IMR-90 (cell line): ENCODE data around the gene RCE1. TPM values are rescaled to one million over a fixed set of nuclear protein-coding genes. Genes with fewer than 3 reads are reported as not detected.

Experiments
- ATAC-seq: fragments of 200-7000 bp; cut with Tn5 transposase; 2 replicates; pipeline ENCODE4 v1.9.1; 2020; ENCODE audit warnings: low read depth, mild to moderate bottlenecking, moderate library complexity
- BruUV-seq: library from RNA; stranded (reverse); fragments of 400-500 nt; replicated peaks from 2 replicates; lab custom pipeline; 2021; lab: Mats Ljungman, UMichigan
- CTCF ChIA-PET: fragments of 300-600 bp; formaldehyde crosslinking; extraction: SDS; loops from one replicate; lab custom pipeline; 2021; ENCODE audit warnings: antibody characterized with exemption; lab: Yijun Ruan, JAX
- POLR2A ChIA-PET: fragments of 300-600 bp; sonication (Branson Sonifier 250); formaldehyde crosslinking; loops from one replicate; lab custom pipeline; 2022; ENCODE audit warnings: antibody characterized with exemption; ENCODE audit not compliant: unreplicated experiment; lab: Charles Lee
- DNase-seq: peaks from one replicate; pipeline ENCODE4 v3.0.0; 2013
- H2AFZ ChIP-seq: replicated peaks from 2 replicates; pipeline ENCODE3; 2013; ENCODE audit warnings: low read length, mild to moderate bottlenecking; ENCODE audit not compliant: poor library complexity
- H2AK5ac ChIP-seq: 2 replicates; pipeline ENCODE4 v1.6.1; 2013; ENCODE audit warnings: low read depth, low read length, inconsistent platforms
- H2AK9ac ChIP-seq: replicated peaks from 2 replicates; pipeline ENCODE3; 2013; ENCODE audit warnings: mild to moderate bottlenecking, low read depth, low read length, moderate library complexity; ENCODE audit not compliant: poor library complexity
- H2BK120ac ChIP-seq: 2 replicates; pipeline ENCODE4 v1.6.1; 2013; ENCODE audit warnings: low read depth, low read length, inconsistent platforms
- H2BK15ac ChIP-seq: 3 replicates; pipeline ENCODE4 v1.6.1; 2013; ENCODE audit warnings: low read depth, low read length, inconsistent platforms
- H2BK20ac ChIP-seq: 2 replicates; pipeline ENCODE4 v1.6.1; 2013; ENCODE audit warnings: low read depth, mild to moderate bottlenecking, inconsistent platforms, low read length, moderate library complexity
- H2BK5ac ChIP-seq: 2 replicates; pipeline ENCODE4 v1.6.1; 2013; ENCODE audit warnings: mild to moderate bottlenecking, low read depth, low read length, inconsistent platforms; ENCODE audit not compliant: poor library complexity, severe bottlenecking
- H3K14ac ChIP-seq: replicated peaks from 2 replicates; pipeline ENCODE4 v1.6.1; 2013; ENCODE audit warnings: low read depth, low read length, inconsistent platforms
- H3K18ac ChIP-seq: 2 replicates; pipeline ENCODE4 v1.6.1; 2013; ENCODE audit warnings: low read depth, low read length, control low read depth
- H3K23ac ChIP-seq: 2 replicates; pipeline ENCODE4 v1.6.1; 2013; ENCODE audit warnings: low read depth, low read length, inconsistent platforms
- H3K27ac ChIP-seq: 2 replicates; pipeline ENCODE4 v1.5.1; 2013; ENCODE audit warnings: mild to moderate bottlenecking, control low read depth, low read length; ENCODE audit not compliant: insufficient read depth
- H3K27me3 ChIP-seq: 2 replicates; pipeline ENCODE4 v1.6.1; 2013; ENCODE audit warnings: low read length; ENCODE audit not compliant: control insufficient read depth, insufficient read depth
- H3K36me3 ChIP-seq: 2 replicates; pipeline ENCODE4 v1.6.1; 2013; ENCODE audit warnings: low read length, mixed read lengths; ENCODE audit not compliant: control insufficient read depth, insufficient read depth
- H3K4ac ChIP-seq: 2 replicates; pipeline ENCODE4 v1.6.1; 2013; ENCODE audit warnings: low read depth, low read length, inconsistent platforms
- H3K4me1 ChIP-seq: 2 replicates; pipeline ENCODE4 v1.6.1; 2013; ENCODE audit warnings: low read length, mixed read lengths; ENCODE audit not compliant: control insufficient read depth, insufficient read depth
- H3K4me2 ChIP-seq: 2 replicates; pipeline ENCODE4 v1.6.1; 2013; ENCODE audit warnings: low read depth, mild to moderate bottlenecking, control low read depth, low read length, moderate library complexity
- H3K4me3 ChIP-seq: 2 replicates; pipeline ENCODE4 v1.5.1; 2013; ENCODE audit warnings: low read depth, mild to moderate bottlenecking, control low read depth, low read length, moderate library complexity; ENCODE audit not compliant: insufficient read depth
- H3K56ac ChIP-seq: 2 replicates; pipeline ENCODE4 v1.6.1; 2013; ENCODE audit warnings: low read length, inconsistent platforms; ENCODE audit not compliant: insufficient read depth; ENCODE audit errors: extremely low read depth
- H3K79me1 ChIP-seq, 2 experiments: 2 replicates each; pipeline ENCODE4 v1.6.1; 2013; ENCODE audit warnings: low read length in 2 of 2, inconsistent platforms in 1 of 2, low read depth in 1 of 2
- H3K9ac ChIP-seq: 2 replicates; pipeline ENCODE4 v1.6.1; 2013; ENCODE audit warnings: low read depth, low read length, control low read depth
- H3K9me1 ChIP-seq: 2 replicates; pipeline ENCODE4 v1.6.1; 2013; ENCODE audit warnings: low read length, inconsistent platforms; ENCODE audit not compliant: insufficient read depth
- H3K9me3 ChIP-seq: 2 replicates; pipeline ENCODE4 v1.6.1; 2013; ENCODE audit warnings: low read length; ENCODE audit not compliant: control insufficient read depth, insufficient read depth
- H4K20me1 ChIP-seq: 2 replicates; pipeline ENCODE4 v1.6.1; 2013; ENCODE audit warnings: low read length, inconsistent platforms; ENCODE audit not compliant: insufficient read depth
- H4K5ac ChIP-seq: 2 replicates; pipeline ENCODE4 v1.6.1; 2013; ENCODE audit warnings: mild to moderate bottlenecking, low read depth, low read length, control low read depth
- H4K8ac ChIP-seq, 2 experiments: 2 replicates each; pipeline ENCODE4 v1.6.1; 2013; ENCODE audit warnings: low read depth in 2 of 2, low read length in 2 of 2, control low read depth in 1 of 2, inconsistent platforms in 1 of 2
- H4K91ac ChIP-seq: 2 replicates; pipeline ENCODE4 v1.6.1; 2013; ENCODE audit warnings: low read depth, low read length, inconsistent platforms; ENCODE audit not compliant: insufficient read depth
- BHLHE40 ChIP-seq: fragments of 150-350 bp; IDR thresholded peaks from 2 replicates; pipeline ENCODE4 v1.6.1; 2016; ENCODE audit warnings: mild to moderate bottlenecking, low read depth, low read length
- CEBPB ChIP-seq: IDR thresholded peaks from 2 replicates; pipeline ENCODE4 v1.6.1; 2012; ENCODE audit warnings: low read depth, low read length, improper control_type of control experiment
- FOS ChIP-seq: fragments of 150-350 bp; IDR thresholded peaks from 2 replicates; pipeline ENCODE4 v1.6.1; 2016; ENCODE audit warnings: low read depth, low read length
- MAFK ChIP-seq: IDR thresholded peaks from 2 replicates; pipeline ENCODE4 v1.6.1; 2012; ENCODE audit warnings: low read depth, low read length, improper control_type of control experiment
- MAZ ChIP-seq: IDR thresholded peaks from 2 replicates; pipeline ENCODE4 v1.6.1; 2012; ENCODE audit warnings: low read depth, mild to moderate bottlenecking, low read length, improper control_type of control experiment, moderate library complexity, borderline replicate concordance
- MXI1 ChIP-seq: IDR thresholded peaks from 2 replicates; pipeline ENCODE4 v1.6.1; 2012; ENCODE audit warnings: low read depth, mild to moderate bottlenecking, low read length, moderate library complexity, borderline replicate concordance
- NFE2L2 ChIP-seq: fragments of 150-350 bp; IDR thresholded peaks from 2 replicates; pipeline ENCODE4 v1.6.1; 2016; ENCODE audit warnings: low read depth, mild to moderate bottlenecking, low read length
- POLR2A ChIP-seq: IDR thresholded peaks from 2 replicates; pipeline ENCODE4 v1.6.1; 2012; ENCODE audit warnings: mild to moderate bottlenecking, low read depth, low read length
- RAD21 ChIP-seq: IDR thresholded peaks from 2 replicates; pipeline ENCODE4 v1.6.1; 2012; ENCODE audit warnings: low read length, improper control_type of control experiment
- RCOR1 ChIP-seq: IDR thresholded peaks from 2 replicates; pipeline ENCODE4 v1.6.1; 2012; ENCODE audit warnings: mild to moderate bottlenecking, low read length, improper control_type of control experiment; ENCODE audit not compliant: insufficient replicate concordance
- RFX5 ChIP-seq: IDR thresholded peaks from 2 replicates; pipeline ENCODE4 v1.8.0; 2012; ENCODE audit warnings: low read depth, mild to moderate bottlenecking, low read length, moderate library complexity
- SMC3 ChIP-seq: fragments of 150-350 bp; IDR thresholded peaks from 2 replicates; pipeline ENCODE4 v1.6.1; 2016; ENCODE audit warnings: low read depth, mild to moderate bottlenecking, antibody characterized with exemption, low read length, moderate library complexity
- WGBS, 2 experiments: methylation state at CpG; one replicate each; pipeline versions ENCODE4 v1.1.5 to v1.1.7; 2013; ENCODE audit warnings: missing lambda C conversion rate in 2 of 2; ENCODE audit not compliant: insufficient read length in 1 of 2; ENCODE audit errors: extremely low coverage in 2 of 2; 5-methylcytosine and 5-hydroxymethylcytosine counted together
- dilution Hi-C: fragments of 300-500 bp; cut with HindIII; formaldehyde crosslinking; loops from one replicate; pipeline ENCODE4 v1.14.3; 2018; ENCODE audit warnings: low sequenced_read_pairs; ENCODE audit not compliant: unreplicated experiment
- in situ Hi-C: fragments of 300-500 bp; cut with MboI; formaldehyde crosslinking; loops from 3 replicates; pipeline ENCODE4 v1.14.3; 2019; ENCODE audit warnings: low sequenced_read_pairs, inconsistent platforms, mixed read lengths
- intact Hi-C: fragments of 100-400 bp; cut with micrococcal nuclease; formaldehyde crosslinking; loops from 2 replicates; pipeline ENCODE4 v1.10.0; 2022
- polyA plus RNA-seq, 3 experiments: library from polyadenylated mRNA; depleted of rRNA; stranded (reverse); fragments of >200 nt; gene quantifications; 2 replicates each; pipeline ENCODE4 v1.2.3, GENCODE V29; 2012; ENCODE audit warnings: low replicate concordance in 1 of 3
- total RNA-seq: library from RNA; depleted of rRNA; stranded (reverse); fragments of >200 nt; gene quantifications from 2 replicates; pipeline ENCODE4 v1.2.3, GENCODE V29; 2012
- TF ChIP-seq, protein P1 (sequence below): conservative IDR thresholded peaks from 2 replicates; pipeline ENCODE4 v1.5.1; 2012; ENCODE audit warnings: mild to moderate bottlenecking, low read depth, low read length, improper control_type of control experiment
- TF ChIP-seq, protein P2 (sequence below): fragments of 150-350 bp; IDR thresholded peaks from 2 replicates; pipeline ENCODE4 v1.6.1; 2016; ENCODE audit warnings: low read depth, mild to moderate bottlenecking, low read length, moderate library complexity, borderline replicate concordance
- TF ChIP-seq, protein P3 (sequence below): fragments of 150-350 bp; IDR thresholded peaks from 2 replicates; pipeline ENCODE4 v1.6.1; 2017; ENCODE audit warnings: mild to moderate bottlenecking, antibody characterized with exemption, low read length, low read depth

Gene RCE1
- total and polyA plus RNA-seq, 2 of the 4 experiments (the other 2 are of a cell fraction) = 6.6 to 19.4 TPM

DNA sequence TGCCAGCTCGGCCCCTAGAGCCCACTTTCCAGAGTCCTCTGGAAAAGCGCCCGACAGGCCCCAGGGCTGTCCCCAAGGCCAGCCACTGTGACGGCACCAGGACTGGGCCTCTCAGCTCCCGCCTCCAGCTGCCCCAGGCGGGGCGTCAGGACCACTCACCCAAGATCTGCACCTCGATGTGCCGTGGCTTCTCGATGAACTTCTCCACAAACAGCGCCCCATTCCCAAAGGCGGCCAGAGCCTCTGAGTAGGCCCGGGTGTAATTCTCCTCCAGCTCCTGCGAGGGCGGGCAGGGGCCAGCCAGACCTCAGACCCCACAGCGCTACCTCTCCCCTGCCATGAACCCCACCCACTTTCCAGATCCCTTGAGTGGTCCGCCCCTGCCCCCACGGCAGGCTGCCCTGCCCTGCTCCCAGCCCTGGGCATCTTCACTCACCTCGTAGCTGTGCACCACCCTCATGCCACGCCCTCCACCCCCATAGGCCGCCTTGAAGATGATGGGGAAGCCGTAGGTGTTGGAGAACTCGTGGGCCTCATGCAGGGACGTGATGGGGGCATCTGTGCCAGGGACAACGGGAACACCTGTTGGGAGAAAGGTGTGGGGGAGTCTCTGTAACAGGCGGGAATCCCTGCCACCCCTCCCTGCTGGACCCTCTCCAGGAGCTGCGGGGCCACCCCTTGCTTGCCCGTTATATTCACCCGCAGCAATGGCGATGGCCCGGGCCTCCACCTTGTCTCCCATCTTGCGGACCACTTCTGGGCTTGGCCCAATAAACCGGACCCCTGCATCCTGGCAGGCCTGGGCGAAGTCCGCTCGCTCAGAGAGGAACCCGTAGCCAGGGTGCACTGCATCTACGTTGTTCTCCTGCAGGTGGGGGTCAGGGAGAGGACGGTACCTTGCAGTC lies 27.6 kb downstream of the RCE1 start:
- no peak overlapping the region for H3K23ac ChIP-seq
- H3K4me3 ChIP-seq = no peak overlapping the region
- H3K4me2 ChIP-seq = no peak overlapping the region
- no peak for ATAC-seq
- no peak overlapping the region for H4K5ac ChIP-seq
- peaks cover 2% of the 10 kb centered on the region; the same call in 1 of the 2 replicates for H3K4me1 ChIP-seq
- WGBS, 2 experiments = 95% methylated on average over 10 of the region's 39 CpGs; no CpG with 5 or more reads in 1 of the 2 experiments
- no peaks in the 10 kb centered on the region; the same call in 1 of the 2 replicates for H3K9me1 ChIP-seq
- no peak overlapping the region for H2AK9ac ChIP-seq
- no peak overlapping the region for H3K56ac ChIP-seq
- peaks cover 40% of the 10 kb centered on the region; the same call in 1 of the 2 replicates for H3K36me3 ChIP-seq
- intact Hi-C loops (no loop called here), dilution Hi-C loops (no loop called here), in situ Hi-C loops (no loop called here)
- POLR2A ChIA-PET = no interaction called here
- H3K18ac ChIP-seq = no peak overlapping the region
- H3K9ac ChIP-seq = no peak overlapping the region
- no peaks in the 10 kb centered on the region for H3K9me3 ChIP-seq
- H2BK15ac ChIP-seq = no peak overlapping the region
- no peak overlapping the region for H3K14ac ChIP-seq
- no peak overlapping the region for H2AK5ac ChIP-seq
- H2AFZ ChIP-seq = no peak overlapping the region
- no TSS peak for BruUV-seq
- H4K8ac ChIP-seq = no peak overlapping the region
- no peak overlapping the region for H3K4ac ChIP-seq
- H2BK5ac ChIP-seq = no peak overlapping the region
- no peaks in the 10 kb centered on the region for H4K20me1 ChIP-seq
- no peak overlapping the region for H3K27ac ChIP-seq
- no peak overlapping the region for H2BK20ac ChIP-seq
- no peak for DNase-seq
- H3K27me3 ChIP-seq = no peaks in the 10 kb centered on the region
- no peaks in the 10 kb centered on the region for H3K79me1 ChIP-seq
- CTCF ChIA-PET = no interaction called here
- no peak overlapping the region for H2BK120ac ChIP-seq
- no peak overlapping the region for H4K91ac ChIP-seq
- no peak for TF ChIP-seq FOS
- TF ChIP-seq, protein P1, sequence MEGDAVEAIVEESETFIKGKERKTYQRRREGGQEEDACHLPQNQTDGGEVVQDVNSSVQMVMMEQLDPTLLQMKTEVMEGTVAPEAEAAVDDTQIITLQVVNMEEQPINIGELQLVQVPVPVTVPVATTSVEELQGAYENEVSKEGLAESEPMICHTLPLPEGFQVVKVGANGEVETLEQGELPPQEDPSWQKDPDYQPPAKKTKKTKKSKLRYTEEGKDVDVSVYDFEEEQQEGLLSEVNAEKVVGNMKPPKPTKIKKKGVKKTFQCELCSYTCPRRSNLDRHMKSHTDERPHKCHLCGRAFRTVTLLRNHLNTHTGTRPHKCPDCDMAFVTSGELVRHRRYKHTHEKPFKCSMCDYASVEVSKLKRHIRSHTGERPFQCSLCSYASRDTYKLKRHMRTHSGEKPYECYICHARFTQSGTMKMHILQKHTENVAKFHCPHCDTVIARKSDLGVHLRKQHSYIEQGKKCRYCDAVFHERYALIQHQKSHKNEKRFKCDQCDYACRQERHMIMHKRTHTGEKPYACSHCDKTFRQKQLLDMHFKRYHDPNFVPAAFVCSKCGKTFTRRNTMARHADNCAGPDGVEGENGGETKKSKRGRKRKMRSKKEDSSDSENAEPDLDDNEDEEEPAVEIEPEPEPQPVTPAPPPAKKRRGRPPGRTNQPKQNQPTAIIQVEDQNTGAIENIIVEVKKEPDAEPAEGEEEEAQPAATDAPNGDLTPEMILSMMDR = no peak
- no peak for TF ChIP-seq CEBPB
- TF ChIP-seq, protein P2, sequence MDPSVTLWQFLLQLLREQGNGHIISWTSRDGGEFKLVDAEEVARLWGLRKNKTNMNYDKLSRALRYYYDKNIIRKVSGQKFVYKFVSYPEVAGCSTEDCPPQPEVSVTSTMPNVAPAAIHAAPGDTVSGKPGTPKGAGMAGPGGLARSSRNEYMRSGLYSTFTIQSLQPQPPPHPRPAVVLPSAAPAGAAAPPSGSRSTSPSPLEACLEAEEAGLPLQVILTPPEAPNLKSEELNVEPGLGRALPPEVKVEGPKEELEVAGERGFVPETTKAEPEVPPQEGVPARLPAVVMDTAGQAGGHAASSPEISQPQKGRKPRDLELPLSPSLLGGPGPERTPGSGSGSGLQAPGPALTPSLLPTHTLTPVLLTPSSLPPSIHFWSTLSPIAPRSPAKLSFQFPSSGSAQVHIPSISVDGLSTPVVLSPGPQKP = no peak
- no peak for TF ChIP-seq MAZ
- no peak for TF ChIP-seq MXI1
- TF ChIP-seq NFE2L2 = no peak
- no peak for TF ChIP-seq POLR2A
- TF ChIP-seq SMC3 = no peak
- TF ChIP-seq BHLHE40 = no peak
- TF ChIP-seq RCOR1 = no peak
- TF ChIP-seq, protein P3, sequence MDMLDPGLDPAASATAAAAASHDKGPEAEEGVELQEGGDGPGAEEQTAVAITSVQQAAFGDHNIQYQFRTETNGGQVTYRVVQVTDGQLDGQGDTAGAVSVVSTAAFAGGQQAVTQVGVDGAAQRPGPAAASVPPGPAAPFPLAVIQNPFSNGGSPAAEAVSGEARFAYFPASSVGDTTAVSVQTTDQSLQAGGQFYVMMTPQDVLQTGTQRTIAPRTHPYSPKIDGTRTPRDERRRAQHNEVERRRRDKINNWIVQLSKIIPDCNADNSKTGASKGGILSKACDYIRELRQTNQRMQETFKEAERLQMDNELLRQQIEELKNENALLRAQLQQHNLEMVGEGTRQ = no peak
- no peak for TF ChIP-seq RAD21
- no peak for TF ChIP-seq MAFK
- TF ChIP-seq RFX5 = no peak
